ENCODE measurements around the gene PHF11. TPM values are rescaled to one million over a fixed set of nuclear protein-coding genes. Genes with fewer than 3 reads are reported as not detected.

The PHF11 gene
- total and polyA plus RNA-seq, 2 donors (not counting 3 experiments of a cell fraction or from before 2014, with no cell fraction given) = 12.9 to 32.4 TPM

DNA sequence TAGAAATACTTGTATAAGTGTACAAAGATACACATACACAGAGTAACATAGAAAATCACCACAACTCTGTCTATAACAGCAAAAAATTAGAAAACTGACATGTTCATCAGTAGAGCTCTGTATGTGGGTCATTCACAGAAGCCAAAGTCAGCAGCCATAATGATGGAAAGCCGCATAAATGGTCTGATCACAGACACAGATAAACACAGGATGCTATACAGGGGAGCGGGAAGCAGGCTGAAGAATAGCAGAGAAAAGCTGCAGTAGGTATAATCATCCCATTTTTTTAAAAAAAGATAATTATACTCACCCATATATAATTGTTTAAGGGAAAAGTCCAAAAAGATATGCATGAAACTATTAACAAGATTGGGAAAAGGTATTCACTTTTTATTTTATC lies 58.1 kb downstream of the PHF11 start:
- no peaks in the 10 kb centered on the region for H3K9me3 ChIP-seq (replicated peaks; ENCODE audit: control insufficient read depth, insufficient read depth, low read length)
- no peaks in the 10 kb centered on the region for H3K4me1 ChIP-seq (ENCODE audit: control insufficient read depth, extremely low read depth, insufficient read depth, low read length)
- no peak overlapping the region for H3K27ac ChIP-seq (ENCODE audit: insufficient read depth, low read depth, low read length)
- no peaks in the 10 kb centered on the region for H3K9me1 ChIP-seq (replicated peaks; ENCODE audit: control insufficient read depth, extremely low read depth, insufficient read depth, low read length)
- ChIA-PET CTCF (no interaction called here), POLR2A (no interaction called here)
- H3K27me3 ChIP-seq (ENCODE audit: control insufficient read depth in 2 of 2, insufficient read depth in 2 of 2, low read length in 2 of 2) = no peaks in the 10 kb centered on the region
- no peak overlapping the region for H3K4me2 ChIP-seq (ENCODE audit: insufficient read depth, low read length)
- FAIRE-seq (no peak), DNase-seq (ENCODE audit: low read depth, low spot score) (no peak)
- H3K9ac ChIP-seq (replicated peaks; ENCODE audit: extremely low read depth, insufficient read depth, low read length) = no peak overlapping the region
- no peak overlapping the region for H3K4me3 ChIP-seq (replicated peaks in 1 of 3; ENCODE audit: insufficient read depth in 1 of 3, low read depth in 1 of 3, low read length in 3 of 3)
- no peak overlapping the region for H2AFZ ChIP-seq (ENCODE audit: low read depth, low read length)
- TF ChIP-seq MYC (IDR thresholded peaks at IDR 0.05; ENCODE audit: low read depth, low read length) (no peak), POLR2A (IDR thresholded peaks at IDR 0.05; ENCODE audit: low read depth, low read length) (no peak), JUN (IDR thresholded peaks at IDR 0.05; ENCODE audit: borderline replicate concordance, insufficient read depth, insufficient read length, low read depth) (no peak), EZH2 (IDR thresholded peaks at IDR 0.05; ENCODE audit: borderline replicate concordance, low read depth, low read length, severe bottlenecking) (no peak), CTCF (IDR thresholded peaks at IDR 0.05; ENCODE audit: extremely low read depth in 1 of 2, insufficient read depth in 1 of 2, low read depth in 1 of 2, low read length in 2 of 2) (no peak), POLR2AphosphoS5 (IDR thresholded peaks at IDR 0.05; ENCODE audit: insufficient read depth, low read depth, low read length) (no peak), MAX (IDR thresholded peaks at IDR 0.05; ENCODE audit: insufficient read depth, insufficient read length) (no peak), GATA2 (IDR thresholded peaks at IDR 0.05; ENCODE audit: insufficient read depth, insufficient read length, low read depth, low read length) (no peak), FOS (IDR thresholded peaks at IDR 0.05; ENCODE audit: borderline replicate concordance, insufficient read depth, low read length) (no peak)
- intact Hi-C loops (cut with micrococcal nuclease) (no loop called here), dilution Hi-C loops (cut with MboI; ENCODE audit: extremely low pct_ligation_motif_present, low sequenced_read_pairs) (no loop called here)
- no peaks in the 10 kb centered on the region for H4K20me1 ChIP-seq (replicated peaks; ENCODE audit: control insufficient read depth, extremely low read depth, insufficient read depth, low read length)
- no TSS peak for BruUV-seq (replicated peaks)
- H3K79me2 ChIP-seq (ENCODE audit: control insufficient read depth, insufficient read depth, low read length) = no peaks in the 10 kb centered on the region
- H3K36me3 ChIP-seq (ENCODE audit: control insufficient read depth in 2 of 2, extremely low read depth in 1 of 2, insufficient read depth in 2 of 2, low read length in 2 of 2) = peaks cover 6 to 17% of the 10 kb centered on the region in 2 experiments

Data from endothelial cell of umbilical vein (primary cell).